Fibroblast of the aortic adventitia (primary cell): ENCODE measurements around the gene OS9. TPM values are rescaled to one million over a fixed set of nuclear protein-coding genes. Genes with fewer than 3 reads are reported as not detected.

Source experiments
- DNase-seq: peaks from one replicate; pipeline ENCODE4 v3.0.0-alpha.2; 2010; ENCODE audit warnings: low read depth
- H3K4me3 ChIP-seq: 2 replicates; pipeline ENCODE4 v1.5.1; 2011; ENCODE audit warnings: low read depth, mild to moderate bottlenecking, control low read depth, low read length, moderate library complexity
- total RNA-seq: library from RNA; depleted of rRNA; stranded (reverse); fragments of >200 nt; gene quantifications from 2 replicates; pipeline ENCODE4 v1.2.3, GENCODE V29; 2012; ENCODE audit warnings: low replicate concordance
- TF ChIP-seq, protein P1 (sequence below): IDR thresholded peaks from 2 replicates; pipeline ENCODE4 v1.5.1; 2011; ENCODE audit warnings: mild to moderate bottlenecking, low read length, control low read depth, inconsistent platforms; ENCODE audit not compliant: insufficient read depth

OS9 gene
- total RNA-seq, 1 donor: 229 TPM

DNA sequence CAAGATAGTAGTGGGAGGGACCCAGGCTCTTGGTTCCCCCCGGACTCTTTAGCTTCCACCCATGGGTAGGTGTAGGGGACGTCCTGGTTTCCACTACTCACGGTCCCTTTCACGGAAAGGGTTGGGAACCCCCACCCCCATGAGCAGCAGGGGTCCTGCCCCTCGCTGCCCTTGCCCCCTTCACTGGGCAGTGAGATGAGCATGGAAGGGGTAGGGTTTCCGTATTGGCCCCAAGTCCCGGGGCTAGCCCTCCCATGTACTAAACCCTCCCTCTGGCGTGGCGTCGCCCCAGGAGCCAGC is 31.9 kb downstream of the OS9 start:
- peak overlapping the region; percentile 87 for H3K4me3 ChIP-seq
- TF ChIP-seq, protein P1, sequence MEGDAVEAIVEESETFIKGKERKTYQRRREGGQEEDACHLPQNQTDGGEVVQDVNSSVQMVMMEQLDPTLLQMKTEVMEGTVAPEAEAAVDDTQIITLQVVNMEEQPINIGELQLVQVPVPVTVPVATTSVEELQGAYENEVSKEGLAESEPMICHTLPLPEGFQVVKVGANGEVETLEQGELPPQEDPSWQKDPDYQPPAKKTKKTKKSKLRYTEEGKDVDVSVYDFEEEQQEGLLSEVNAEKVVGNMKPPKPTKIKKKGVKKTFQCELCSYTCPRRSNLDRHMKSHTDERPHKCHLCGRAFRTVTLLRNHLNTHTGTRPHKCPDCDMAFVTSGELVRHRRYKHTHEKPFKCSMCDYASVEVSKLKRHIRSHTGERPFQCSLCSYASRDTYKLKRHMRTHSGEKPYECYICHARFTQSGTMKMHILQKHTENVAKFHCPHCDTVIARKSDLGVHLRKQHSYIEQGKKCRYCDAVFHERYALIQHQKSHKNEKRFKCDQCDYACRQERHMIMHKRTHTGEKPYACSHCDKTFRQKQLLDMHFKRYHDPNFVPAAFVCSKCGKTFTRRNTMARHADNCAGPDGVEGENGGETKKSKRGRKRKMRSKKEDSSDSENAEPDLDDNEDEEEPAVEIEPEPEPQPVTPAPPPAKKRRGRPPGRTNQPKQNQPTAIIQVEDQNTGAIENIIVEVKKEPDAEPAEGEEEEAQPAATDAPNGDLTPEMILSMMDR: no peak
- DNase-seq: no peak

DNA sequence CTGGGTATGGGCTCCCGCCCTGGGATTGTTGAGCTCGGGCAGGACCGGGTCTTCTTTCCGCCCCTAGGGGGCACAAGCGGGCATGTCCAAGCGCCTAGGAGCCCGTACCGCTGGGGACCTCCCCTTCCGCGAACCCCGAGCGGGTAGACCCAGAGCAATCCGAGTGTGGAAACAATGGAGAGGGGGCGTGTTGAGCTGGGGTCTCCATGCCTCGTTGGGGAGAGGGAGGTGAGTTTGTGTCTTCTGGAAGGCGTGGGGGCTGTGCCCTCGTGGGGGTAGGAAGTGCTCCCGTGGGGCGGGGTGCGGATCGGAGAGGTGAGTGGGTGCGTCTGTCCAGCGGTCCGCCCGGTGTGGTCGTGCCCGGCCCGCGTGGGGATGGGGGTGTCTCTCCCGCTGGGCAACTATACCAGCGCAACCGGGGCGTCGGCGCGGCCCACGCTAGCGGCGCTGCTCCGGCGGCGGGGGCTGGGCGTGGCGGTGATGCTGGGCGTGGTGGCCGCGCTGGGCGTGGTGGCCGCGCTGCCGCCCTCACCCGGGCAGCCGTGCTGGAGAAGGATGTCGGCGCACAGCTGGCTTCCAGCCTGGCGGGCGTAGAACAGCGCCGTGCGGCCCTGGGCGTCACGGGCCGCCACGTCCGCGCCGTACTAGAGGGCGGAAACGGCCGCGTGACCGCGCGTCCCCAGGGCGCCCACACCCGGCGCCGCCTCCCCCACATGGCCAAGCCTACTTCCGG is 32.4 kb downstream of the OS9 start:
- TF ChIP-seq, protein P1: peak; percentile 88
- DNase-seq: peak; percentile 82
- peak overlapping the region; percentile 87 for H3K4me3 ChIP-seq

DNA sequence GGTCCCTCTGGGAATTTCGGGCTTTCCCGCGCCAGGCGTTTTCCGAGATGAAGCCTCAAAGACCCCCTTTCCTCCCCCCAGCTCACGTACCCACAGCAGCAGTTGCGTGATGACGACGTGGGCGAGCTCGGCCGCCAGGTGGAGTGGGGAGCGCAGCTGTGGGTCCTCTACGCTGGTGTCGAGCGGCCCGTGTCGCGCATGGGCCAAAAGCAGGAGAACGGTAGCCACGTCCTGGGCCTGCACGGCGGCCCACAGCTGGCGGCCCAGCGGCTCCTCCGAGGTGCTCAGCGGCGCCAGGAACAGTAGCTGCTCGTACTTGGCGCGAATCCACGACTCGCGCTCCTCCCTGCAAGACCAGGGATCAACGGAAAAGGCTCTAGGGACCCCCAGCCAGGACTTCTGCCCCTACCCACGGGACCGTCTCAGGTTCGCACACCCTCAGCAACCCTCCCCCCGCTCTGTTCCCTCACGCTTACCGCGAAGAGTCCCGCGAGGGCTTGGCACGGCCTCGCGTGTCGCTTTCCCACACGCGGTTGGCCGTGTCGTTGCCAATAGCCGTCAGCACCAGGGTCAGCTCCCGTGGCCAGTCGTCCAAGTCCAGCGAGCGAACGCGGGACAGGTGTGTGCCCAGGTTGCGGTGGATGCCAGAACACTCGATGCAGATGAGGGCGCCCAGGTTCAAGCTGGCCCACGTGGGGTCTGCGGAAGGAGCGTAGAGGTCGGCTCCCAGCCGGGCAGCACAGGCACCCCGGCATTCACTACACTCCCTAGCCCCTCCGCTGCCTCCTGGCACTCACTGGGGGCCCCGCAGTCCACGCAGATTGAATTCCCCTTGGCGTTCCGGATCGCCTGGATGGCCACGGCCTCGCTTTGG is 33.2 kb downstream of the OS9 start:
- H3K4me3 ChIP-seq: peak overlapping the region; percentile 87
- TF ChIP-seq, protein P1: peak; percentile 52
- DNase-seq: no peak

DNA sequence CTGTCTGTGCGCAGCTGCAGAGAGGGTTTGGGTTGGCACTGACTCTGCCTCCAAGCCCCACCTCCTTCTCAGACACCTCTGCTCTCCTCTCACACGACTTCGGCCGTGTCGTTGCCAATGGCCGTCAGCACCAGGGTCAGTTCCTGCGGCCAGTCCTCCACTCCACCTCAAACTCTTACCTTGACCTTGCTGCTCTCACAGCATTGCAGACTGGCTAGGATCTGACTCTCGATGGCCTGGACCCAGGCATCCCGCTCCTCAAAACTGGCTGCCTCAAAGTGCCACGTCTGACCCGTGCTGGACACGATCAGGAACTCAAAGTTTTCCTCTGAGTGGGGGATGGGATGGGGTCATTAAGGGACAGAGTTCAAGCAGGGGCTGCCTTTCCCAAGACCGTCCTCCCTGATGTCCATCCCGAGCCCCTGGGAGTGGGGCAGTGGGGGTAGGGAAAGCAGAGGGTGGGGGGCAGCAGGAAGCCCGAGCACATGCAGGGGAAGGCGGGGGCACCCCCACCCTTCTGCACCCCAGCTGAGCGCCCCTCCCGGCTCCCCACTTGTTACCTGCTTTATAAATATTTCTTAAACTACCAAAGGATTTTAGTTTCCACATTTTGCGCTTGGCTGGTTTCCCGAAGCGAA is 33.9 kb downstream of the OS9 start:
- H3K4me3 ChIP-seq: no peak overlapping the region
- DNase-seq: no peak
- TF ChIP-seq, protein P1: no peak

DNA sequence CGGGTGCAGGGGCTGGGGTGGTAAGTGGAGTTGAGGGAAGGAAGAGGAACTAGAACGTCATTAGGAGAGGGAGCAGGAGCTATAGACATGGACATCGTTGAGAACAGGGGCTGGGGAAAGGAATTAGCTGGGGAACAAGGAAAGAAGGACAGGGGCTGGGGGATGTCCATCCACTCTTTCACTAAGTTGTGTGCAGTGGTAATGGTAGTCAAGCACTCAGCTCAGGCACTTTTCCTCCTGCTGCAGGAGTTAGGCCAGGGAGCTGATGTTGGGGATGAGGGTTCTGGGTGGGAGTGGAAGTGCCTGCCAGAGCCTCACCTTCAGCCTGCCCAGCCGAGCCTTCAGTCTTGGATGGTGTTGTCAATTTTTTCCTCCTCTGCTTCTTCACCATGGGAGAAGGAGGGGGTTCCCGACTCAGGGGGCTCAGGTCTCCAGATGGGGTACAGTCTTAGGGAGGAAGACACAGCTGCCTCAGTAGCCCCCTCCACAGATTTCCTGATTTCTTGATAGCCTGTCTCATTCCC is 35.5 kb downstream of the OS9 start:
- H3K4me3 ChIP-seq: no peak overlapping the region
- no peak for DNase-seq
- TF ChIP-seq, protein P1: no peak

DNA sequence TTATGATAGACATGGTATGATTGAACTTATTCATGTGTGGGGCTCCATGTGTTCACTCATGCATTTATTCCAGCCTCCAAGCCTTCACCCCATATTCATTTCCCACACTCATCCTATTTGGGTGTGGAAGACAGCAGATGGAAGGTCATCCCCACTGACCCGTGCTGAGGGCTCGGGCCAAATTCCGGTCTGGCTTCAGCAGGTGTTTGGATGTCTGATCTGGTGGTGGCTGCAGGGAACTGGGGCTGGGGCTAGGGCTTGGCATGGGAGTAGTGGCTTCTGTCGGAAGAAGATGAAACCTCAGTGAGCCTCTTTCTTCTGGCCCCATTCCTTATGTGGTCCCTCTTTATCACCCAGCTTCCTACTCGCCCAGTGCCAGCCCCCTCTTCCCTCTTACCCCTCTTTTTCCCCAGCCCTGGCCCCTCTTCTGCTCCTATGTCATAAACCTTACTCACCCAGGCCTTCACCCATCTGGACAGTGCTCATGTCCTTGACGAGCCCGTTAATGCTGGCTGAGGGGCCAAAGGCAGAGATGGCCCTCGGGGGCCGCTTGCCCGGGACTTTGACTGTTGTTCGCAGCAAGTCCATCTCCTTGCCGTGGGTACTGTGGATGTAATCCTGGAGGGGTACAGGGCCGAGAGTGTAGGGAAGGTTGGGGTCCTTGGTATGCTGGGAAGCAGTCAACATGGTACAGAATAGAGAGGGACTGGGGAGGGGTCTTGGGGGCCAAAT is 36.6 kb downstream of the OS9 start:
- TF ChIP-seq, protein P1: no peak
- DNase-seq: no peak
- H3K4me3 ChIP-seq: no peak overlapping the region
